Gastroesophageal sphincter (tissue), 3 donors: ENCODE measurements around the gene TNFRSF8.

ENCODE experiments used
- POLR2A ChIP-seq, 2 donors: fragments of 450-650 bp; IDR thresholded peaks; one replicate each; pipeline ENCODE4 v1.6.1; 2017; ENCODE audit warnings: antibody characterized with exemption in 2 of 2, mild to moderate bottlenecking in 2 of 2, moderate library complexity in 1 of 2
- POLR2AphosphoS5 ChIP-seq: sonication (generic); formaldehyde crosslinking; IDR thresholded peaks from one replicate; pipeline ENCODE4 v1.6.1; 2017; ENCODE audit warnings: antibody characterized with exemption
- TF ChIP-seq, protein P1 (sequence below), 4 experiments: fragments of 200-600 bp in 2 of 4; fragments of 450-650 bp in 2 of 4; sonication (generic) in 1 of 4; IDR thresholded peaks; one replicate each; pipeline ENCODE4 v1.5.1; 2017 to 2019; ENCODE audit warnings: antibody characterized with exemption in 4 of 4, mild to moderate bottlenecking in 2 of 4, moderate library complexity in 2 of 4

DNA sequence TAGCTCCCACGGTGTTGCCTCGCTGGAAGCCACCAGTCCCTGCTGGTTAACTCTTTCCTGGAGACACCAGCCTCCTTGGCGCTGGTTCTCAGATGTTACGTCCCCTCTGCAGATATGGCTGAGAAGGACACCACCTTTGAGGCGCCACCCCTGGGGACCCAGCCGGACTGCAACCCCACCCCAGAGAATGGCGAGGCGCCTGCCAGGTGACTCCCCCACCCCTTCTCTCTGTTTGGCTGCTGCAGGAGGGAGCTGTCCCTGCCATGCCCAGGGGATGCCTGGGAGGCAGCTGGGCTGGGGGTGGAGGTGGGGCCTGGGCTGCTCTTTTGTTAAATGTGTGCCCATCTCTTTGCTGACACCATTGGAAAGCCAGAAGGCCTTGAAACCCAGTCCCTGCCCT is 60.1 kb downstream of the TNFRSF8 start:
- TF ChIP-seq, protein P1, sequence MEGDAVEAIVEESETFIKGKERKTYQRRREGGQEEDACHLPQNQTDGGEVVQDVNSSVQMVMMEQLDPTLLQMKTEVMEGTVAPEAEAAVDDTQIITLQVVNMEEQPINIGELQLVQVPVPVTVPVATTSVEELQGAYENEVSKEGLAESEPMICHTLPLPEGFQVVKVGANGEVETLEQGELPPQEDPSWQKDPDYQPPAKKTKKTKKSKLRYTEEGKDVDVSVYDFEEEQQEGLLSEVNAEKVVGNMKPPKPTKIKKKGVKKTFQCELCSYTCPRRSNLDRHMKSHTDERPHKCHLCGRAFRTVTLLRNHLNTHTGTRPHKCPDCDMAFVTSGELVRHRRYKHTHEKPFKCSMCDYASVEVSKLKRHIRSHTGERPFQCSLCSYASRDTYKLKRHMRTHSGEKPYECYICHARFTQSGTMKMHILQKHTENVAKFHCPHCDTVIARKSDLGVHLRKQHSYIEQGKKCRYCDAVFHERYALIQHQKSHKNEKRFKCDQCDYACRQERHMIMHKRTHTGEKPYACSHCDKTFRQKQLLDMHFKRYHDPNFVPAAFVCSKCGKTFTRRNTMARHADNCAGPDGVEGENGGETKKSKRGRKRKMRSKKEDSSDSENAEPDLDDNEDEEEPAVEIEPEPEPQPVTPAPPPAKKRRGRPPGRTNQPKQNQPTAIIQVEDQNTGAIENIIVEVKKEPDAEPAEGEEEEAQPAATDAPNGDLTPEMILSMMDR (IDR thresholded peaks at IDR 0.05): no peak
- no peak for TF ChIP-seq POLR2A (IDR thresholded peaks at IDR 0.05)
- no peak for TF ChIP-seq POLR2AphosphoS5
